Mesodermal cell (in vitro differentiated cells): ENCODE measurements around the gene SPINK4. TPM values are rescaled to one million over a fixed set of nuclear protein-coding genes. Genes with fewer than 3 reads are reported as not detected.

Experiments used
- H3K27ac ChIP-seq: 2 replicates; pipeline ENCODE4 v1.7.0; 2013; ENCODE audit warnings: mild to moderate bottlenecking, low read depth, low read length, moderate library complexity; ENCODE audit not compliant: severe bottlenecking
- H3K36me3 ChIP-seq: 2 replicates; pipeline ENCODE4 v1.7.1; 2013; ENCODE audit warnings: mild to moderate bottlenecking, low read length, moderate library complexity; ENCODE audit not compliant: control insufficient read depth, insufficient read depth
- H3K4me1 ChIP-seq: one replicate; pipeline ENCODE4 v1.7.1; 2013; ENCODE audit warnings: mild to moderate bottlenecking, low read length; ENCODE audit not compliant: insufficient read depth, control insufficient read depth, poor library complexity, severe bottlenecking
- H3K4me3 ChIP-seq: 2 replicates; pipeline ENCODE4 v1.7.0; 2013; ENCODE audit warnings: low read length, control low read depth, mild to moderate bottlenecking; ENCODE audit not compliant: insufficient read depth, poor library complexity, severe bottlenecking; ENCODE audit errors: extremely low read depth
- H3K9me3 ChIP-seq: 2 replicates; pipeline ENCODE4 v1.7.1; 2013; ENCODE audit warnings: mild to moderate bottlenecking, low read length, moderate library complexity; ENCODE audit not compliant: control insufficient read depth
- WGBS, 2 experiments: methylation state at CpG; one replicate each; pipeline ENCODE4 v1.1.5; 2013; ENCODE audit warnings: missing lambda C conversion rate in 2 of 2; ENCODE audit not compliant: insufficient coverage in 2 of 2; 5-methylcytosine and 5-hydroxymethylcytosine counted together
- polyA plus RNA-seq, 2 experiments: library from polyadenylated mRNA; stranded (reverse); fragments of 50-300 nt; gene quantifications; one replicate each; pipeline ENCODE4 v1.2.3, GENCODE V29; 2013

The SPINK4 gene
- polyA plus RNA-seq (2013, experiment 1 of 2), result 1.7 TPM
- polyA plus RNA-seq (2013, experiment 2 of 2), result not detected

GRCh38 chr9:33239921-33240320 is at the start of gene SPINK4:
TSS of gene SPINK4 (plus strand) at chr9:33240167. CDS start at chr9:33240209, 42 bp downstream.
- 83 to 88% methylated on average over 1 to 2 of the region's 7 CpGs for WGBS, 2 experiments
- no peaks in the 10 kb centered on the region for H3K36me3 ChIP-seq

GRCh38 chr9:33192493-33193255 is 47.3 kb upstream of the SPINK4 start:
- Histone ChIP-seq H3K27ac (no peak overlapping the region), H3K4me1 (no peaks in the 10 kb centered on the region), H3K9me3 (no peaks in the 10 kb centered on the region), H3K4me3 (no peak overlapping the region), H3K36me3 (no peaks in the 10 kb centered on the region)
- WGBS, 2 experiments, result 86 to 87% methylated on average over 2 to 3 of the region's 3 CpGs

More at GRCh38 chr9:33239921-33240320, at the start of gene SPINK4:
- H3K27ac ChIP-seq, result no peak within 1 kb of the TSS
- no peaks in the 10 kb centered on the region for H3K9me3 ChIP-seq
- H3K4me1 ChIP-seq, result peaks cover 5% of the 10 kb centered on the region
- no peak within 1 kb of the TSS for H3K4me3 ChIP-seq

- H3K27ac ChIP-seq, result no peak overlapping the region
- no peak overlapping the region for H3K4me3 ChIP-seq
- no peaks in the 10 kb centered on the region for H3K9me3 ChIP-seq
- no peaks in the 10 kb centered on the region for H3K4me1 ChIP-seq
- no peaks in the 10 kb centered on the region for H3K36me3 ChIP-seq
- 82 to 93% methylated on average over 3 of the region's 3 CpGs for WGBS, 2 experiments
Observed at GRCh38 chr9:33193818-33194217, 46.1 kb upstream of the SPINK4 start.

- H3K27ac ChIP-seq, result no peak overlapping the region
- no peaks in the 10 kb centered on the region for H3K36me3 ChIP-seq
- no peak overlapping the region for H3K4me3 ChIP-seq
- no peaks in the 10 kb centered on the region for H3K4me1 ChIP-seq
- H3K9me3 ChIP-seq, result no peaks in the 10 kb centered on the region
- 75 to 93% methylated on average over 1 of the region's 1 CpG for WGBS, 2 experiments
Observed at GRCh38 chr9:33196736-33197135, 43.2 kb upstream of the SPINK4 start.

GRCh38 chr9:33197279-33198152 is 42.5 kb upstream of the SPINK4 start:
- no peak overlapping the region for H3K4me3 ChIP-seq
- 90 to 96% methylated on average over 2 to 3 of the region's 6 CpGs for WGBS, 2 experiments
- H3K4me1 ChIP-seq, result no peaks in the 10 kb centered on the region
- no peaks in the 10 kb centered on the region for H3K36me3 ChIP-seq
- no peaks in the 10 kb centered on the region for H3K9me3 ChIP-seq
- H3K27ac ChIP-seq, result no peak overlapping the region

- H3K4me3 ChIP-seq, result no peak overlapping the region
- no peak overlapping the region for H3K27ac ChIP-seq
- H3K4me1 ChIP-seq, result no peaks in the 10 kb centered on the region
- WGBS, 2 experiments, result 91 to 98% methylated on average over 6 of the region's 6 CpGs
- H3K36me3 ChIP-seq, result no peaks in the 10 kb centered on the region
- H3K9me3 ChIP-seq, result no peaks in the 10 kb centered on the region
Observed at GRCh38 chr9:33198165-33198564, 41.8 kb upstream of the SPINK4 start.

GRCh38 chr9:33202018-33202417 is 37.9 kb upstream of the SPINK4 start:
- Histone ChIP-seq H3K4me3 (no peak overlapping the region), H3K36me3 (no peaks in the 10 kb centered on the region), H3K9me3 (no peaks in the 10 kb centered on the region), H3K27ac (no peak overlapping the region), H3K4me1 (no peaks in the 10 kb centered on the region)
- WGBS, 2 experiments, result 100% methylated on average over 1 of the region's 1 CpG

- H3K4me3 ChIP-seq, result no peak overlapping the region
- H3K36me3 ChIP-seq, result no peaks in the 10 kb centered on the region
- 68% methylated on average over 9 to 10 of the region's 11 CpGs for WGBS, 2 experiments
- H3K9me3 ChIP-seq, result no peaks in the 10 kb centered on the region
- no peaks in the 10 kb centered on the region for H3K4me1 ChIP-seq
- H3K27ac ChIP-seq, result no peak overlapping the region
Observed at GRCh38 chr9:33202552-33203201, 37.3 kb upstream of the SPINK4 start.

GRCh38 chr9:33209394-33209793 is 30.6 kb upstream of the SPINK4 start:
- Histone ChIP-seq H3K4me3 (no peak overlapping the region), H3K4me1 (peaks cover 7% of the 10 kb centered on the region), H3K36me3 (no peaks in the 10 kb centered on the region), H3K9me3 (no peaks in the 10 kb centered on the region), H3K27ac (no peak overlapping the region)
- 100% methylated on average over 1 of the region's 1 CpG; no CpG with 5 or more reads in 1 of the 2 experiments for WGBS, 2 experiments

- H3K36me3 ChIP-seq, result no peaks in the 10 kb centered on the region
- H3K9me3 ChIP-seq, result no peaks in the 10 kb centered on the region
- WGBS, 2 experiments, result 77% methylated on average over 2 of the region's 4 CpGs; no CpG with 5 or more reads in 1 of the 2 experiments
- H3K4me3 ChIP-seq, result no peak overlapping the region
- peaks cover 7% of the 10 kb centered on the region for H3K4me1 ChIP-seq
- no peak overlapping the region for H3K27ac ChIP-seq
Observed at GRCh38 chr9:33210006-33210715, 29.8 kb upstream of the SPINK4 start.
